ENCODE measurements around the gene GPR107.
"Not testable (repeated sequence)": the region's sequence is repeated elsewhere in the genome, so short reads cannot be mapped to it uniquely, and the experiment has no call there.

- not testable (repeated sequence) for TF ChIP-seq CTCF (IDR thresholded peaks at IDR 0.05); POLR2A (IDR thresholded peaks at IDR 0.05; ENCODE audit: low read depth); POLR2AphosphoS5 (IDR thresholded peaks at IDR 0.05); EP300 (IDR thresholded peaks at IDR 0.05)
Measured at GRCh38 chr9:130017510-130017909, 36.2 kb upstream of the GPR107 start.

Data from esophagus muscularis mucosa (tissue), 4 donors.